ENCODE measurements around the gene ZNF532. TPM values are rescaled to one million over a fixed set of nuclear protein-coding genes. Genes with fewer than 3 reads are reported as not detected.
"Not testable (repeated sequence)": the region's sequence is repeated elsewhere in the genome, so short reads cannot be mapped to it uniquely, and the experiment has no call there.

ZNF532 gene
- total RNA-seq, 1 donor from 2014 or later: 33.1 TPM

DNA sequence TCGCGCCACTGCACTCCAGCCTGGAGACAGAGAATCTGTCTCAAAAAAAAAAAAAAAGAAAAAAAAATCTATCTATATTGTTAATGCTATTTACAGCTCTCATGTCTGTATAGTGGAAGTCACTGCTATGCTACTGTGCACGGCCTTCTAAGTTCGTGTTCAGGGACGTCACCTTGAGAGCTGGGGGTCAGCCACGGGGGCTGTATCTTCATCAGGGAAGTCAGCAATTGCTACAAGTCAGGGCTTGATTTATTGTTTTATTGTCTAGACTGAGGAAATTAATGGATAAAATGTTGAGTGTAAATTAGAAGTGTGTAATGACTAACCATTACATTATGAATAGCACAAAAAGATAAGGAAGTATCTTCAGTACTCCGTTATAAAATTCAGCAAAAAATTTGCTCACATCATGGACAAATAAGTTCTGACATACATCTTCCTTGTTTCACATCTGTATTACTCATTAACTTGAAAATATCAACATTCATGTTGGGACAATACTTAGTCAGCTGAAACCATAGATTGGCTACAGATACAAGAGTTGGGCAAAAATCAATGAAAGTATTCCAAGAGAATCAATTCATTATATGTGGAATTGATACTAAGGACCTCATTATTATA is 138.4 kb downstream of the ZNF532 start:
- no peak for DNase-seq (ENCODE audit: low read depth in 2 of 2)

DNA sequence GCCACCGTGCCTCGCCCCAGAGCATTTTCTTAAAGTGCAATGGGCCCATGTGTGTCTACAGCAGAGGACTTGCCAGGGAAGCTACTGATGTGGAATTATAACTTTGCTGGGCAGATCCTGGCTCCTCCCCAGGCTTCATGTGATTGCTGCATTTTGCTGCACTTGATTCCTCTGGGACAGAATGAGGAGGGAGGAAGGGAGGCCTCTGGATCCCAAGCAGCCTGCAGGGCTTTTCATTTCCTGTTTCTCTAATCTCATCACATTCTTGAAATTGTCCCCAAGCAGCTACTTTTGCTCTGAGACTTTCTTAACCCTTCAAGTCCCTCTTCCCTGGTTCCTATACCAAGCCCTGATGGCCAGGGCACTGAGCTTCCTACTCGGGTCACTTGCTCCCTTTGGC is 140.6 kb downstream of the ZNF532 start:
- peak in 1 of 2 donors; percentile 43 for DNase-seq (ENCODE audit: low read depth in 2 of 2)

DNA sequence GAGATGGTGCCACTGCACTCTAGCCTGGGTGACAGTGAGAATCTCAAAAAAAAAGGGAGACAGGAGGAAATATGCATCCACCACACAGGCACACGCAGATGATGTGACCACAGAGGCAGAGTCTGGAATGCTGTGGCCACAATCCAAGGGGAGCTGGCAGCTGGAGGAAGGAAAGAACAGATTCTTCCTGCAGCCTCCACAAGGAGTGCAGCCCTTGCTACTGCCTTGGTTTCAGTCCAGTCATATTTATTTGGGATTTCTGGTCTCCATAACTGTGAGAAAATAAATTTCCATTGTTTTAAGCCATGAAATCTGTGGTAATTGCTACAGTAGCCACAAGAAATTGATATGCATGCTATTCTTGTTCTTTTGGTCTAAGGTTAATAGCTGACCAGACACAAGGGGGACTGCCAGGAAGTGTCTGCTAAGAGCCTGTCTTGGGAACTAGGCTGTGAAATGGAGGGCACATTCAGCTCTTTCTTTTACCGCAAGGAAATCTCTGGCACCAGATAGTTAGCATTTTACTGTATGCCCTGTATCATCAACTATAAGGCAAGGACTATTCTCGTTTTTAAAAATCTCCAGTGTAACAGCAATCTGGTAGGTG is 141.9 kb downstream of the ZNF532 start:
- DNase-seq (ENCODE audit: low read depth in 2 of 2): no peak

DNA sequence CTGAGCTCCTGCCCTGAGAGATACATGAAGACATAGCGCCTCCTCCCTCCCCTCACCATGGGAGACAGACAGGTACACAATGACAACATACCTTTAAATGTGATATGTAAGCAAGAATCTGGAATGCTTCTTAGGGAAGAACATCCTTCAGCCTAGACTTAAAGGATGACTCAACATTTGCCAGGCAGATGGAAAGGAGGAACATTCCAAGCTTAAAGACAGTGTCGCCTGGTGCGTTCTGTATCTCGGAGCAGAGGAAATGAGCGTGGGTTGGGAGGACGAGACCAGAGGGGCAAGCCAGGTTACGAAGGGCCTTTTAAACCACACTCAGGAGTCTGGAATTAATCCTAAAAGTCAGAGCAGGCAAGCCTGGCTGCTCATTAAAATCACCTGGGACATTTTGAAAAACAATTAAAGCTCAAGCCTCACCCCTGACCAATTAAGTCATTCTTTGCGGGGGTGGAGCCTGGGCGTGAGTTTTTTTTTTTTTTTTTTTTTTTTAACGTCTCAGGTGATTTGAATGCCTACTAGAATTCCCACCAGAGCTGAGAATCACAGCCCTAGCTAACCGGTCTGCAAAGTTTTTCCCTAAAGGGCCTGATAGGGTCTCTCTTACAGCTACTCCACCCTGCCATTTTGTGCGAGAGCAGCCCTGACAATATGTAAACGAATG is 143.8 kb downstream of the ZNF532 start:
- DNase-seq (ENCODE audit: low read depth in 2 of 2): peak in 1 of 2 donors; percentile 32

DNA sequence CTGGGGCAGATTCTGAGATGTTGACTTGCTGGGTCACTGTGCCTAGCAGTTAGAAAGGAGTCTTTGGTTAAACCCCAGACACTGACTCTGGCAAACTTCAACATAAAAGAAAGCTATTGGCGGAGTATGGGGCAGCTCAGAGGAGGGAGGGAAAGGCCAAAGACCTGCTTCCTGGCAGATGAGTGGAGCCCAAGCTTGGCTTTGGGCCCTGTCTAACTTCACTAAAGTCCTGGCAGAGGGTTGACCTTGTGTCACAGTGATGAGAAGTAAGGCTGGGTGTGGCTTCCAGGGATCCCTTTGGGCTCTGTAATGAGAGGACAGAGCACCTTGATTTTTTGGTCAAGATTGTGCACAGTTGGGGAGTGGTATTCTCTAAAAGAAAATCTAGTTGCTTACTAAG is 145.2 kb downstream of the ZNF532 start:
- DNase-seq (ENCODE audit: low read depth in 2 of 2): no peak

DNA sequence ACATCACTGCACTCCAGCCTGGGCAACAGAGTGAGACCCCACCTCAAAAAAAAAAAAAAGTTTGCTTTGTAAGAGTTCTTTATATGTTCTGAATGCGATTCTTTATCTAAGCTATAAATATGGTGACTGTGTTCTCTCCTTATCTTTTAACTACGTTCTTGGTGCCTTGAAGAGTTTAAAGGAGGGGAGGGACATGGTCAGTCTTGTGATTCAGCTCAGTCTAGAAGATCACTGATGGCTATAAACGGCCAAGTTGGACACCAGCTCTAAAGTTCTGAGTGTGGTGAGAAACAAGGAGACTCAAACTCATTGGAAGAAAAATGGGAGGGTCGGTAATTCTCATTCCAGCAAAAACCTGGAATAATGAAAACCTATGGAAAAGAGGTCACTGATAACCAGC is 146.6 kb downstream of the ZNF532 start:
- DNase-seq (ENCODE audit: low read depth in 2 of 2): no peak

DNA sequence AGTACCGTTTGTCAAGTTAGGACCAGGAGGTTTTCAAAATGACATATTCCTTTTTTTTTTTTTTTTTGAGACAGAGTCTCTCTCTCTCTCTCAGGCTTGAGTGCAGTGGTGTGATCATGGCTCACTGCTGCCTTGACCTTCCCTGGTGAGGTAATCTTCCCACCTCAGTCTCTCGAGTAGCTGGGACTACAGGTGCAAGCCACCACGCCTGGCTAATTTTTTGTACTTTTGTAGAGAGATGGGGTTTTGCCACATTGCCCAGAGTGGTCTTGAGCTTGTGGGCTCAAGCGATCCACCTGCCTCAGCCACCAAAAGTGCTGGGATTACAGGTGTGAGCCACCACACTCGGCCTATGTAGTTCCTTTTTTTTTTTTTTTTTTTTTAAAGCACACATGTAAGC is 147.1 kb downstream of the ZNF532 start:
- DNase-seq (ENCODE audit: low read depth in 2 of 2): no peak

DNA sequence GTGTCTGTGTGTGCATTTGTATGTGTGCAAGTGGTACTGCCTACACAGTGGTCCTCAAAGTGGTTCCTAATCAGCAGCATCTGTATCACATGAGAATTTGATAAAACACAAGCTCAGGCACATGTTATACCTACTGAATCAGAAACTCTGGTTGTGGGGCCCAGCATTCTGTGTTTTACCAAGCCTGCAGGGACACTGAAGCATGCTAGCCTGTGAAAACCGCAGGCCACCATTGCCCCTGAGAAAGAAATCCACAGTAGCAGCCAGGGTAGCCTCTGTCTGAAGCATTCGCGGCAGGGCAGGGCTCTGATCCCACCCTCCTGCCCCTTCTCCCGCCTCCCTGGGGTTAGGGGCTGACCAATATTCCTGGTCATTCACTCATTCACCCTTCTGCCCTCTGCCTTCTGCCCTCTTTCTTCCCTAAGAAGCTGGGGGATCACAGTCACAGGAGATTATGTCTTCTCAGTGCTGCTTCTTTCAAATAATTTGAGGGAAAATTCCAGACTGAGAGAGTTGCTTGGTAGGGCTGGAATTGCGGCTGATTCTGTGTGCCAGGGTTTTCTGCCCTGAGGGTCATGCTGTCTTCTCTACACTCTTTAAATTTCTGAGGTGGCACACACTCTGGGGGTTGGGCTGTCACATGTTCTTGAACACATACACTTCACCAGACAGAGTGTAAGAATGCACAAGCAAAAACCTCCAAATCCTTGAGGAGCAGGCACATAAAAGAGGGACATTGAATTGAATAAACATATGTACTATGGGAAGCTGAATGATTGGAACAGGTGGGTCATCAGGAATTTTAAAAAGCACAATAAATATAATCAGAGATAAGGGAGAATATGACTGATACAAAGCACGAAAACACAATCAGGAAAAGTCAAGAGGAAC is 148.4 kb downstream of the ZNF532 start:
- DNase-seq (ENCODE audit: low read depth in 2 of 2): peak in 1 of 2 donors; percentile 49

DNA sequence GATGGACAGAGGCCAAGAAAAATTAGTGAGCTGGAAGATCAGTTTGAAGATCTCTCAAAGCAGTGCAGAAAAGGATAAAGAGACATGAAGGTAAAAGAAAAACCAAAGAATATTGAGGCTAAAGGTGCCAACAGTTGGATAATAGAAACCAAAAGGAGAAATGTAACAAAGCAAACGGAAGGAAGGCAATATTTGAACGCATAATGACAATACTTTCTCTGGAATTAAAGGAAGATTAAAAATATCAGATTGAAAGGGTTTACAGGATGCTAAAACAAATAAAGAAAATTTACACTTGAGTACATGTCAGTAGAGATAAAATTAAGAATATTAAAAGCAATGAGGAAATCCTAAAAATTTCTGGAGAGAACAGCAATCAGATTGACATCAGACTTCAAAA is 149.1 kb downstream of the ZNF532 start:
- DNase-seq (ENCODE audit: low read depth in 2 of 2): no peak

DNA sequence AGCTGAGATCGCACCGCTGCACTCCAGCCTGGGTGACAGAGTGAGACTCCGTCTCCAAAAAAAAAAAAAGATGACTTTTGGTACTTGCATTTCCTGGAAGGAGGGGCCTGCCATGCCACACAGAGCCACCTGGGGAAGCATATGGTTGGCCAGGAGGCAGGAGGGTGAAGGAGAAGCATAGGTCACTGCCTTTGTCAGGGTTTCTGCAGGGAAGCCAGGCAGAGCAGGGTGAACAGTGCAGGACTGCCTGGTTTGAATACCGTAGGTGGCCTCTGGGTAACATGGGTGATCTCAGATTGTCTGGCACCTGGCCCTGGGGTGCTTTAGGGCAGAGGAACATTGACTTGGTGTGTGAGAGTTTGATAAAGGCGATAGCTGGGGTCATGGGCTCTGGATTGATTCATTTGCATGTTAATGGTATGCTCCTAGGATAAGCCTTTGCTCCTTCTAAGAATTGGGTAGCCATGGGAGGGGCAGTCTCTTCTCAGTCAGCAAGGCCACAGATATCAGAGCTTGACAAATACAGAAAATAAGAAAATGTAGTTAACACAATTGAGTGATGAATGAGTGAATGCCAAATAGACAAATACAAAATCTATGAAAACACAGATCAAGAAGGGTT is 151.0 kb downstream of the ZNF532 start:
- no peak for DNase-seq (ENCODE audit: low read depth in 2 of 2)

DNA sequence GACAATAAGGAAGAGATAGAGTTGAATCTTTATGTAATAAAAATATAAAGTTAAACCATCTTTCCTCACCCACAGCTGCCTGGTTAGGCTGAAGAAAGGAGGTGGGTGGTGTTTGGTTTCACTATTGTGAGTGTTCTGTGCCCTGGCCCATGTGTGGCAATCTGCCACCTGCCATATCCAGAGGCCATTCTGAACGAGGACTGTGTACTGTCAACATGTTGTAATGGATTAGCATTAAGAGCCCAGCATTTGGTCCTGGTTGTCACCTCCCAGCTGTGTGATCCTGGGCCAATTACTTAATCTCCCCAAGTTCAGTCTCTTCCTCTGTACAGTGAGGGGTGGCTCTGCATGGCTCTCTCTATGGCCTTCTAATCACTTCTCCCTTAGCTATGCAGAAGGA is 156.8 kb downstream of the ZNF532 start:
- no peak for DNase-seq (ENCODE audit: low read depth in 2 of 2)

DNA sequence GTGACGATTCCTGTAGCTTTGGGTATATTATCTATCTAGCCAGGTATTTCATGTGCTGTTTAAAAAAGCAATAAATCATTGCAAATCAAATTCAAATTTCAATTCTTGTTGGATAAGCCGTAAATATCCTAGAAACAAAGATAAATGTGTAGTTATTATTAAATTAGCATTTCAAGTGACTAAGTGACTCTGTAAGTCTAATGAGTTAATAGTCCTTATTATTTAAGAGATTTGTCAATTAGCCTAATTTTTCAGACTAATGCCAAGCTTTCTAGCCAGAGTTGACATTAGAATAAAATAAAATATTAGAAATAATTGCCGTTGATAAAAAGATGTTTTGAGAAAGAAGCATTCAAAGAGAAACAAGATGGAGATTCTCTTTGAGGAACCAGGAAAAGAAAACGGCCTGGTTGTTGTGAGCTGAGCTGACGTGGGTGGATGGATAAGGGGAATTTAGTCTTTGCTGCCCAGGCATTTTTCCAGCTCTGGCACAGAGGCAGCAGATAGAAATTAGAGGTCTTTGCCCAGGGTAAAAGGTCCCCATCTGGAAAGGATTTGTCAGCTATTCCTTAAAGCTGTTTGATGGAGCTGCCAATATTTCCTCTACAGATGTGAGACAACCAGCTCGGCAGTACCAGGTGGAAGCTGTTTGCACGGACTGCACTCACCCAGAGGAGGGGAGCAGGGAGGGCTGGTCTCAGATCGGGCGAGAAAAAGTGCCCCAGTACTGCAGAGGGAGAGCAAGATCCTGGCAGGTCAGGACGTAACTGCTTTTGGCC is 157.7 kb downstream of the ZNF532 start:
- no peak for DNase-seq (ENCODE audit: low read depth in 2 of 2)

DNA sequence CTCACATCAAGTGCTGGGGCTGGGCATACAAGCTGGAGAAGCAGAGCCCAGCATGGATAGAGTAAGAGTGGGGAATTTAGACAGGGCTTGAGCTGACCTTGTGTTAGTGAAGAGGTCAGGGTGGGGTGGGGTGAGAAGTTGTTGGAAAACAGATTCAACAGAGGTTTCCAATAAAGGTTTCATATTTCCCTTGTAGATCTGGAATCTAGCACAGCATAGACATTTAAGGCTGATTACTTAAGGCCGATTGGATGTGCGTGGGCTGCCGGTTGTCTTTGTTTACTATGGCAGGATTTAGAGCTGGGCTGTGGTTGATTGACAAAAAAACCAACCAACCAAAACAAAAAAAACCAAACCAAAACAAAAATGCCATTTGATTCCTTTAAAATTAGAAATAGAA is 160.2 kb downstream of the ZNF532 start:
- DNase-seq (ENCODE audit: low read depth in 2 of 2): no peak

DNA sequence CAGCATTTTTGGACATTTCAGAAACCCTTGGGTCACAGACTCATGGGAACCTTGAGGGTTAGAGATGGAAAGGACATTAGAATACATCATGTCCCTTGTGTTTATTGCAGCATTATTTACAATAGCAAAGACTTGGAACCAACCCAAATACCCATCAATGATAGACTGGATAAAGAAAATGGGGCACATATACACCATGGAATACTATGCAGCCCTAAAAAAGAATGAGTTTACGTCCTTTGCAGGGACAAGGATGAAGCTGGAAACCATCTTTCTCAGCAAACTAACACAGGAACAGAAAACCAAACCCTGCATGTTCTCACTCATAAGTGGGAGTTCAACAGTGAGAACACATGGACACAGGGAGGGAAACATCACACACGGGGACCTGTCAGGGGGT is 160.9 kb downstream of the ZNF532 start:
- not testable (repeated sequence) for DNase-seq (ENCODE audit: low read depth in 2 of 2)

DNA sequence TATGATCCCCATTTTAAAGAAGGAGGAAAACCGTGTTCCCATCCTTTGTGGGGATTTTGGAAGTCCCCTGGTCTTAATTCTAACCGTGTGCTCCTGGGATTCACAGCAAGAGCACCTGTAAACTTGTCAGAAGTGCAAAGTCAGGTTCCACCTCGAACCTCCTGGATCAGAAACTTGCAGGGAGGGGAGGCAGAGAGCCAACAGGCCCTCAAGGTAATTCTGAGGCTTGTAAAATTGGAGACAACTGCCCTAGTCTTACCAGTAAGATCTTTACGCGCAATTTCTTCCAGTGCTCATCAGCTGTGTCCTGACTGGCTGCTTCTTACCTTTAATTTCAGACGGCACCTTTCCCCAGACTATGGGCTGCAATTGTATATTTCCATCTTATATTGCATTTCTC is 161.7 kb downstream of the ZNF532 start:
- DNase-seq (ENCODE audit: low read depth in 2 of 2): no peak

DNA sequence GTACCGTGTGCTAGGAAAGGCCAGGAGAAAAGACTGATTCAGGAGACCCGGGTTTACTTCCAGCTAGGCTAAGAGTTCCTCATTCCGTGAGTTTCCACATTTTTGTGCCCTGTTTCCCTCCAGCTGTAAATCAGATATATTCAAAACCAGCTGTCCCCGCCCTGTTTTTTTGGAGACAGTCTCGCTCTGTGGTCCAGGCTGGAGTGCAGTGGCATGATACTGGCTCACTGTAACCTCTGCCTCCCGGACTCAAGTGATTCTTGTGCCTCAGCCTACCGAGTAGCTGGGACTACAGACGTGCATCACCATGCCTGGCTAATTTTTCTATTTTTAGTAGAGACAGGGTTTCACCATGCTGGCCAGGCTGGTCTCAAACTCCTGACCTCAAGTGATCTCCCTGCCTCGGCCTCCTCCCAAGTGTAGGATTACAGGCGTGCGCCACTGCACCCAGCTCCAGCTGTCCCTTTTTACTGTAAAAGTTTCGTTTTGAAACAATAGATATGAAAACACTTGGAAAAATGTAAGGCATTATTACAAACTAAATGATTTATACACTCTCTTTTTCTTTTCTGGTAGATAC is 162.2 kb downstream of the ZNF532 start:
- DNase-seq (ENCODE audit: low read depth in 2 of 2): no peak

DNA sequence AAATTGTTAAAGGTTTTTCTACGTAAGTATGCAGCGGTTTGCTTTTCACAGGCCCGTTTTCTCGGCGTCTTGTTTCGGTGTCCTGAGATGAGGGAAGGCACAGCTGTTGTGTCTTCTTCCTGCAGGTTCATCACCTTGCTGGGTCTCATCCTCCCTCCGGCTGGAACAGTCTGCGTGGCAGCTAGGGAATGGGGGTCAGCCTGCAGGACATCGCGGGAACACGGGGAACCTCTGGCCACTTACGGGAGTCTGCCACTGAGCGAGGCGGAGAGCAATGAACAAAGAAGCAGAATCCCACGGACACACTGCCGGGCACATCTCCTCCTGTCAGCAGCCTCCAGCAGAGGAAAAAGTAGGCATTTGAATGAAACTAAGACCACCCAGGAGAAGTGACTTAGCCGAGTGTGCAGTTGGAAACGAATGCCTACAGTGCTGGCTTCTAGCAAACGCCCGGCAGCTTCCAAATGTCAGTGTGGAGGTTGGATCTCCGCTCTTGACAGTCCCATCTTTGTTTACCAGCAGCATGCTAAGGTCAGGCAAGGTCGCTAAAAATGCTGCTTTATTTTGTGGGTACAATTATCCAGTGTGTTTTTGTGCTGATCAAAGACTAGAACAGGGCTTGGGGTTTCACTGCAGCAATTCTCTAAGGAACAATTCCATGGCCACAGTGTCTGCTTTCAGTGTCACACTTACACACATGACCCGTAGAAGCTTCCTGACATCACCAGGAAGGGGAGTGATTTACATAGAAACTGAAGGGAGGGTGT is 165.2 kb downstream of the ZNF532 start:
- no peak for DNase-seq (ENCODE audit: low read depth in 2 of 2)

DNA sequence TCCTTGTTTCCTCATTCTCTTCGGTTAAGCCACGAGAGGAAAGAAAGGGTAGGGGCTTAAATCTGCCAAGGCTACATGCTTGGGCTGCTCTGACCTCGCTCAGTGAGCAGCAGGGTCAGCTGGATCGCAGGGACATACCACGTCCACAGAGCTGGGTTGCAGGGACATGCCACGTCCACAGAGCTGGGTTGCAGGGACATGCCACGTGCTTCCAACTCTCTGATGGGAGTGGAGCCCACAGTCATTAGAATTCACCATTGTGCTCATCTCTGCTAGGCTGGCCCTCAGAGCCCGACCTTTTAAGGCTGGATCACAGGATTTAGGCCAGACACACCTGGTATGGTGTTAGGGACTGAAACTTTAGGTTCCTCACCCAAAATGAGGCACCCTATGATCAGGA is 167.6 kb downstream of the ZNF532 start:
- no peak for DNase-seq (ENCODE audit: low read depth in 2 of 2)

DNA sequence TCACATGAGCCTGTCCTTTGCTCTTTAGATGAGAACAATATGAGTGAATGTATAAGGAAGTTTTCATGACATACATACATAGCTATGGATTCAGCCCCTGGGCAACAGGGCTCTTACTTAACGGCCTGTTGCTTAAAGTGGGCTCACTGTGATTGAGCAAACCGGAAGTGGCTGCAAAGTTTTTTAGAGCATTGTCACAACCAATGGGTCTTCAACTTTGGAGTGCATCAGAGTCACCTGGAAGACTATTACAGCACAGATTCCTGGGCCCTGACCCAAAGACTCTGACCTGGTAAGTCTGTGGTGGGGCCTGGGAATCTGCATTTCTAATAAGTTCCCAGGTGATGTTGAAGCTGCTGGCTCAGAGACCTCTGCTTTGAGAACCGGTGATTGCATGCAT is 168.7 kb downstream of the ZNF532 start:
- no peak for DNase-seq (ENCODE audit: low read depth in 2 of 2)

DNA sequence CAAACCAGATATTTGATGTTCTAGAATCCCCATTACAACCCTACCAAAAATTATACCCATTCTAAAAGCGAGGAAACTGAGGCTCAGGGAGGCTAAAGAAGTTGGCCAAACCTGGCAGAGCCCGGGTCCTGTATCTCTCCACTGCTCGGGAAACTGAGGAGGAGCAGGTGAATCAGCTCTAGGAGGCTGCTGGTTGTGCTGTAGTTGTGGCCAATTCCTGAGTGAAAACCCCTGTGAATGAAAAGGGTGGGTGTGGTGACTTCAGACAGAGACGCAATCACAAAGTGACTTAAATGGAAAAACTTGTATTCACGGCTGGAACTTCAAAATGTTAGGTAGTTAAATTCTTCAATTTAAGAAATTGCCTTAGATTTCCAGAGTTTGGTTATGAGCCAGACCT is 169.3 kb downstream of the ZNF532 start:
- DNase-seq (ENCODE audit: low read depth in 2 of 2): no peak

Data from dermis microvascular lymphatic vessel endothelial cell (primary cell).